Gastrocnemius medialis (tissue), 4 donors: Measurements from ENCODE around the gene CABP7.

Experiments
- POLR2A ChIP-seq, 2 donors: fragments of 450-650 bp; IDR thresholded peaks; one replicate each; pipeline ENCODE4 v1.6.1; 2017; ENCODE audit warnings: antibody characterized with exemption in 2 of 2, mild to moderate bottlenecking in 2 of 2, moderate library complexity in 2 of 2
- TF ChIP-seq, protein P1 (sequence below), 5 experiments: fragments of 450-650 bp in 3 of 5; fragments of 200-600 bp in 2 of 5; sonication (generic) in 2 of 5; IDR thresholded peaks in 4 of 5; conservative IDR thresholded peaks in 1 of 5; 1 replicate in 4 of 5; 2 replicates in 1 of 5; pipeline ENCODE4 v1.5.1; 2016 to 2019; ENCODE audit warnings: antibody characterized with exemption in 5 of 5, mild to moderate bottlenecking in 3 of 5, moderate library complexity in 3 of 5

DNA sequence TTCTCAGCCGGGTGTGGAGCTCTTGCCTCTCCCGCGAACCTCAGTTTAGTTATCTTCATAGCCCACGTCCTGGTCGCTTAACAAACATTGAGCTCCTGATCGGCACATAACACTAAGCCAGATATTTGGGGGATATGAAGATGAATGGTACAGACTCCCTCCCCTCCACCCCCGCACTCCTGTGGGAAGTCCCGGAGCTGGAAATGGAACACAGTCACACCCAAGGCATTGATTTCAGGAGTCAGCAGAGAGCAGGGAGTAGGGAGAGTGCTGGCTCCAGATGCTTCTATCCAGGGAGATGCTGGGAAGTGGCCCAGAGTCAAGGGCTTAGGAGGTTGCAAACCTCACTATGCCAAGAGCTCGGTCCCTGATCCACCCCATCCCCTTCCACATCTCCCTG is 26.1 kb upstream of the CABP7 start:
- no peak for TF ChIP-seq POLR2A (IDR thresholded peaks at IDR 0.05)
- TF ChIP-seq, protein P1, sequence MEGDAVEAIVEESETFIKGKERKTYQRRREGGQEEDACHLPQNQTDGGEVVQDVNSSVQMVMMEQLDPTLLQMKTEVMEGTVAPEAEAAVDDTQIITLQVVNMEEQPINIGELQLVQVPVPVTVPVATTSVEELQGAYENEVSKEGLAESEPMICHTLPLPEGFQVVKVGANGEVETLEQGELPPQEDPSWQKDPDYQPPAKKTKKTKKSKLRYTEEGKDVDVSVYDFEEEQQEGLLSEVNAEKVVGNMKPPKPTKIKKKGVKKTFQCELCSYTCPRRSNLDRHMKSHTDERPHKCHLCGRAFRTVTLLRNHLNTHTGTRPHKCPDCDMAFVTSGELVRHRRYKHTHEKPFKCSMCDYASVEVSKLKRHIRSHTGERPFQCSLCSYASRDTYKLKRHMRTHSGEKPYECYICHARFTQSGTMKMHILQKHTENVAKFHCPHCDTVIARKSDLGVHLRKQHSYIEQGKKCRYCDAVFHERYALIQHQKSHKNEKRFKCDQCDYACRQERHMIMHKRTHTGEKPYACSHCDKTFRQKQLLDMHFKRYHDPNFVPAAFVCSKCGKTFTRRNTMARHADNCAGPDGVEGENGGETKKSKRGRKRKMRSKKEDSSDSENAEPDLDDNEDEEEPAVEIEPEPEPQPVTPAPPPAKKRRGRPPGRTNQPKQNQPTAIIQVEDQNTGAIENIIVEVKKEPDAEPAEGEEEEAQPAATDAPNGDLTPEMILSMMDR (IDR thresholded peaks at IDR 0.05 in 4 of 5, conservative IDR thresholded peaks at IDR 0.05 in 1 of 5) = no peak
